Activated T-cell treated with anti-CD3 and anti-CD28 coated beads for 1 hour (primary cell): ENCODE data around the gene SLCO2A1.
"Not testable (repeated sequence)": the region's sequence is repeated elsewhere in the genome, so short reads cannot be mapped to it uniquely, and the experiment has no call there.

Source experiments
- DNase-seq: peaks from one replicate; pipeline ENCODE4 v3.0.0-alpha.2; 2020; ENCODE audit warnings: low read depth

SLCO2A1 gene

DNA sequence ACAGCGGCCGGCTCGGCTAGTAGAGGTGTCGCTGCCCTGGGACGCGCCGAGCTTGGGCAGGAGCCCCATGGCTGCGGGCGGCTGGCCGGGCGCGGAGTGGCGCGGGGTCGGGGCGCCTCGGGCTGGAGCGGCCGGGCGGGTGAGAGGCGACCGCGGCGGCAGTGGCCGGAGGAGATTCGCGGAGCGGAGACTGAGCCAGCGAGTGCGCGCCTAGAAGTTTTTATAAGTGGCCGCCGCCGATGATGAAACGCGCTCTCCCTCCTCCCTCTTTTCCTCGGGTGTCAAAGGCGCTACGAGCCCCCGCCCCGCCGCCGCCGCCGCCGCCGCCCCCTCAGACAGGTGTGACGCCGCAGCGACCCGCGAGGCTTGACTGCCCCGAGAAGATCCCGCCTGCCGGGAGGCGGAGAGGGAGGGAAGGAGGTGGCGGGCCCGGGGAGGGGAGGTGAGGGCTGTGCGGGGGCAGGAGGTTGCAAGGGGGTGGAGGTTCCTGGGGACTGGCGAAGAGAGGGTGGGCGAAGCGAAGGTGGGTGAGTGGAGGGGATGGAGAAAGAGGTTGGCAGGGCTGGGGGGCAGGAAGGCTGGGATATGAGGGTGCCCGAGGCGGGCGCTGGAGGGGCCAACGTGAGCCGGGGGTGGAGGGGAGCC lies at the start of gene SLCO2A1:
Gene SLCO2A1 (minus strand): TSS at position 192 of the 645 bp plus-strand sequence. CDS start 123 bp downstream, at position 69.
- no peak for DNase-seq

DNA sequence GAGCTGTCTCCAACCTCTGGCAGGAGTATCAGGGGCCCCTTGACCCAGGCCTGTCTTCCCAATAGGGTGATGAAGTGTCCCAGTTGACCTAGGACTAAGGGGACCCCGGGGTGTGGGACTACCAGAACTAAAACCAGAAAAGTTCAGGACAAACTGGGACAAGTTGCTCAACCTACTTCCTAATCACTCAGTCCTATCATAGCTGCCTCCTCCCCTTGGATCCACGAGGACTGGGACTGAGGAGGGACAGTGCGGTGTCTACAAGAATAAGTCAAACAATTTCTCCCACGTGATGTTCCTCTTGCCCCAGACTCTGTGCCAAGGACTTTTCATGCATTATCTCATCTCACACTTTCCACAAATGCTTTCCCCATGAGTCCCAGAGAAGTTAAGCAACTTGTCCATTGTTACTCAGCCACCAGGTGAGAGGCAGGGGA lies 49.4 kb upstream of the SLCO2A1 start:
- no peak for DNase-seq

DNA sequence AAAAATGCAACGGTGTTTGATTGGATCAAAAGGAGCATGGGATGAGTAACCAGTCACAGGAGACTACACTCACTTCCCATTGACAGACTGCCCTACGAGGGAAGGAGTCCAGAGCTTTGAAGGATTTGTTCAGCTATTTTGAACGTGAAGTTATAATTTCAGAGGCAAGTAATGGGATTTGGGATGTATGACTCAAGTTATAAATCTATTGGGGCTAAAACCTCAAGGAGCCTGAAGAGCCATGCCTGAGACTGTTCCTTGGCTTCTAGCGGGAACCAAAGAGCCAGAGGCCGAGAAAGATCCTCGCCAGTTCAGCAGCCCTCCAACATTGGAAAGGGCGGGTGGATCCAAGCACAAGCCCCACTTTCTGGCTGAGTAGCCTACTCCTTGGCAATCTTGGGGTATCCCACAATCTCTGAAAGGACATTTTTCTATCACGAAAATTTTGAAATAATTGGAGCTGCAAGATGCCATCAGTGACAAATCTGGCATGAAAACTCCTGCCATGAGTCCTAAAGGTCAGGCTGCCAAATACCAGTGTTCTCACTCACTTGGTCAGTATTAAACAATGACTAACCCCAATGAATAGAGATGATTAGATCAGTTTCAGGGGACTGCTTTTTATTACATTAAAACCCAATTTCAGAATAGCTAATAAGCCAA lies 48.6 kb upstream of the SLCO2A1 start:
- DNase-seq, result no peak

DNA sequence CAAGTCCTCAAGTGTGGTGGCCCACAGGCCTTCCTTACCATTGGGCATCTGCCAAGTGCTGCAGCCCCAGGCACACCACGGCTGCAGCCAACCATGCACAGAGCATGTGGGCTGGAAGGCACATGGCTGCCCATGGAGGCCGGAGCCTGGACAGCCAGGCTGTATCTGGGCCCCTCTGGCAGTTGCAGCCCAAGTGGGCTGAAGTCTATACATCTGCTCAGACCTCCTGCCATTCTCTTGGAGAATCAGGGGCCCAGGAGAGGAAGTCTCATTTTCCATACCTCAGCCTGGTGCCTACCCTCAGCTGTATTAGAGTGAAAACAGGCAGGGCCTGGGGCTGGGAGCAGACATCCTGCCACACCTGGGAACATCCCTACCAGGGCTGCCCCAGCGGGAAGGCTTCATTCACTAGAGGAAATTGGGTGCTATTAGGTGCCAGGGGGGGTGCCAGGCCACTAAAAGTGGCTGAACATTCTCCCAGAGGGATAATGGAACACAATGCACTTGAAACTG lies 48.0 kb upstream of the SLCO2A1 start:
- no peak for DNase-seq

DNA sequence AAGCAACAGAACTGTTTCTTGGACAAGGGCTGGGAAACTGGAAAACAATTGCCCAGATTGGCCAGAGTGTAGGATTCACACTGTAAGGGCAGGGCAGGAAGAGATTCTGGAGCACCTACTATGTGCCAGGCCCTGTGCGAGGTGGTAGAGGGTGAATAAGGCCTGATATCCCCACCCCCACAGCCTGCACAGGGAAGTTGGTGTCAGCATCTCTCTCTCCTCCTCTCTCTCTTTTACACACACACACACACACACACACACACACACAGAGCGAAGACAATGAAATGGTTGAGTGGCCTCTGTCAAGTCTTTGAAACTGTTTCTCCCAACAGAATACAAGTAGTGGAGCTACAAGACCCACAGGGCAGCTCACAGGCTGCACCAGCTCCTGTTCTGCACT lies 47.1 kb upstream of the SLCO2A1 start:
- DNase-seq, result no peak

DNA sequence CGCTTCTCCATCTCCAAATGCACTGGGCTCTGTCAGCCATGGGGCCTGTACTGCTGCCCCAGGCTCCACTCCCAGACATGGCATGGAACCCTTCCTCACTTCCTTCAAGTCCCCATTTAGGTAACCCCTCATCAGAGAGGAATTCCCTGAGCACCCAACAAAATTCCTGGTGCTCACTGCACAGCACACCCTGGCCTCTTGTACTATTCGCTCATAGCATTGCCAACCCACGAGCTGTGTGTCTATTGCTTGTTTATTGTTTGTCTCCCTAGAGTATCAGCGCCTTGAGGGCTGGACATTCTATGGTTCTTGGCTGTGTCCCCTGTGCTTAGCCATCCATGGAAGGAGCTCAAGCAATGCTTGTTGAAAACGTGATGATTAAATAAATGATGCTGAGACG lies 46.1 kb upstream of the SLCO2A1 start:
- no peak for DNase-seq

DNA sequence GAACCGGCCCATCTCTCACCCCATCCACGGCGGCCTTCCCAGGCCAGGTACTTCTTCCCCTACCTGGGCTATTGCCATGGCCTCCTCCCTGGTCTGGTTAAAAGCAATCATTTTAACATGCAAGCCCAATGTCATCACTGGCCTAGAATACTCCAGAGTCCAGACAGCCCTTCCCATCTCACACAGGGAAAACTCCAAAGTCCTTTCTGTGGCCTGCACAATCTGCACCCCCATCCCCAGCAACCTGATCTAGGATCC lies 45.8 kb upstream of the SLCO2A1 start:
- DNase-seq, result no peak

DNA sequence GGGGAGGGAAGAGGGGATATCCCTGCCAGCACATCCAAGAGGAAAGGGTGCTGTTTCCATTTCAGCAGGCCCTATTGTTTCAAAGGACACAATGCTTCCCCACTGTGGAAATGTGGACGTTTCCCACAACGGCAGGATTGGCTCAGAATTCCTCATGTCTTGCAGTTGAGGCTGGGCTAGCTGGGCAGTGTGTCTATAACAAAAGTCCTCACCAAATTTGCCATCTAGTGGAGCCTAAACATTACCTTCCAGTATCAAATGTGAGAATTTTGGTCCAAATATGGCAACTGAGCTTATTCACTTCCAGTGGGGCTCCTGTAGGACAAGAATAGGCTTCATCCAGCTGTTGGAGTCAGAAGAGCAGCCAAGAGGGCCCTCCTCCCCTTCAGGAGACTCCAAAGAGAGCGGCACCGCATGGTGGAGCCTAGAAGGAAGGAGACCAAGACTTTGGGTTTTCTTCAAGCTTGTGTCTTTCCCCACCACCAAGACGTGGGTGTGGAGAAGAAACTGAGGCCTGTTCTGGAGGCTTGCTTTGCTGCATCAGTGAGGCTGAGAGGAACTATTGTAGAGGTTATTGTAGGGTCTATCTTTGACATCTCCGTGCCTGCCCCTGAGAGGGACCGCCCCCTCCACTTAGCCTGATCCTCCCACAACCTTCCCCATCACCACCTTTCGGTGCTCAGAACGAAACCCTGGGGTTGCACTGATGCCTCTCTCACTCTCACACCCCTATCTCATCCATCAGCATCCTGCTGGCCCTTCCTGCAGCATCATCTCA lies 45.3 kb upstream of the SLCO2A1 start:
- no peak for DNase-seq

DNA sequence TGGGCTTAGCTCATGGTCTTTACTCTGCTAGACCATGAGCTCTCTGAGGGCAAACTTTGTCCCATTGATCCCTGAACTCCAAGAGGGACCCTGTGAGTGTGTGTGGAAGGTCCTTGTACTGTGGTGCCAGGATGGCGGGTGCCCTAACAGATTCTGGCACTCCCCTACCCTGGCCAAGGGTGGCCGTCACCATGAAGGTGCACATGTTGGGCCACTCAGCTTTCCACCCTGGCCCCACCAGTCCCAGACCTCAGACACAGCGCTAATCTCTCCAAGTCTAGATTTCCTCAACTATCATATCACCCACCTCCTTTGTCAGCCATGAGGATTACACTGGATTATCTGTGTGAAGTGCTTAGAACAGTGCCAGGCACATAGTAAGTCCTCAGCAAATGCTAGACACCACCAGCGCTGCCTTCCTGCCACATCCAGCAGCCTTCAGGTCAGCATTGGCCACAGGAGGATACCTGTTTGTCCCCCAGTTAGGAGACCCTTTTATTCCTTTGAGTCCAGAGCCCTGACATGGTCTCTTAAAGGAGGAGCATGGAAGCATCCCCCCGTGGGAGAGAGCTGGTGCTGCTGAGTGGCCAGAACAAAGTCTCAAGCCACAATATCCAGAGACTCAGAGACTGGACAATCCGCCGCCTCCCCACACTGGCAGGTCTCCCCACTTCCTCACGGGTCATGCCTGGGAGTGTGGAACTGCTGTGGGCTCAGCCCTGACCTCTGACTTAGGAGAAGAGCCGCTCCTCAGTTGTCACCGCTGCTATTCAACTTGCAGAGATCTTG lies 44.5 kb upstream of the SLCO2A1 start:
- DNase-seq, result no peak

DNA sequence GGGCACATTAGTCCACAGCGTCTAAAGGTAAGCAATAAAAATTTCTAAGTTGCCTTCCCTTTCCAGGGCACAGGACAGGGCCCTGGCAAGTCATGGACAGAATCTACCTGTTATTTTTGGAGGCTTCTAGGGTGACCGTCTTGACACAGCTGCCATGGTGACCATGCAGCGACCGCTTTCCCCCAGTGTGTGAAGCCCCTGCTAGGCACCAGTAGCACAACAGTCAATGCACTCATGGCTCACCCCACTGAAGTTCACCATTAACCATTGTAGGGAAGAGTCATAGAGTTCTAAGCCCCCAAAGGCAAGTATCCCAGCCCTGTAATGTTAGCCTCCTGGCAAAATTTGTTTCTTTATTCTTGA lies 43.8 kb upstream of the SLCO2A1 start:
- no peak for DNase-seq

DNA sequence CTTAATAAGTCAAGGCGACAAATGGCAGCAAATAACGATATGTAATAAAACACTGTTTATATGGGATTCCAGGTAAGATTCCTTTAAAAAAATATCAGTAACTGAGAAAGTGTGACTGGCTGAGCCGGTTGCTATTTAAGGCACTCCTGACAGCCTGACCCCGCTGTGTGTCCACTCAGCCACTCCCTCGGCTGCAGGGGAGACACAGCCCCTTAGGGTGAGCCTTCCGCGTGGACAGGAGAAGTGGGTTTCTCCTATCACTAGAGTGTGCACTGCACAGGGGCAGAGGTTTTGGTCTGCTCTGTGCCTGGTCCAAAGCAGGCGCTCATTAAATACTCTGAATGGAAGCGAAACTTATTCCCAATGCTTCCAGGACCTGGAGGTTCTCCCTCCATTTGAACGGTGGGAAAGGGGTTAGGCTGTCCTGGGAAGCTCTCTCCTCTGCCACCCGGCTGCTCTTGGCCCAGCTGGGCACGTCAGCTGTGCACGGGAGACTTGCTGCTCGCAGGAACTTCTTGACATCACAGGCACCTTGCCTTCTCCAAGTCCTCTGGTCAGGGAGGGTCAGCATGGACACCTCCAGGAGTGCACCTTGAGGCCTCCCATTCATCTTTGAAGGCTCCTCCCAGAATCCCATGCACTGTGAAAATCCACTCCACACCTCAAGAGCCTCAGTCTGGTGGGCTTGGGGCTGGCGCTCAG lies 43.3 kb upstream of the SLCO2A1 start:
- DNase-seq, result no peak

DNA sequence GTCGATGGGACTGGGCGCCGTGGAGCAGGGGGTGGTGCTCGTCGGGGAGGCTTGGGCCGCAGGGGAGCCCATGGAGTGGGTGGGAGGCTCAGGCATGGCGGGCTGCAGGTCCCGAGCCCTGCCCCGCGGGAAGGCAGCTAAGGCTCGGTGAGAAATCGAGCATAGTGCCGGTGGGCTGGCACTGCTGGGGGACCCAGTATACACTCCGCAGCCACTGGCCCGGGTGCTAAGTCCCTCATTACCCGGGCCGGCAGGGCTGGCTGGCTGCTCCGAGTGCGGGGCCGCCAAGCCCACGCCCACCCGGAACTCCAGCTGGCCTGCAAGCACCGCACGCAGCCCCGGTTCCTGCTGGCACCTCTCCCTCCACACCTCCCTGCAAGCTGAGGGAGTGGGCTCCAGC lies 40.6 kb upstream of the SLCO2A1 start:
- not testable (repeated sequence) for DNase-seq

DNA sequence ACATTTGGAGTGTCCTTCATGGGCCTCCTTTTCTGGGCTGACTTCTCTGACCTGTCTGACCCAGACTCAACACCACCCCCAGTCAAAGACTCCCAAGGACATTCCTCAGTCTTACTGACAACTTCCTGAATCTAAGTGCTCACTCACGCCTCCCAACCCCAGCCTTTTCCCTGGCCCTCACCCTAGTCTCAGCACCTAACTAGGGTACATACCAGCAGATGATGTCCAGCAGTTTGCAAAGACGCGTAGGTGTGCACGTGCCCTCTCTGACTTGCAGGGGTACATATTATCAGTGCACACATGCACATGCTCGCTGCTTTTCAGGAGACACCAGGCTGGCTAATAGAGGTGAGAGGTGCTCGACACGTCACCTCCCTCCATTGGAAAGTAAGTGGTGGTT lies 38.7 kb upstream of the SLCO2A1 start:
- no peak for DNase-seq

DNA sequence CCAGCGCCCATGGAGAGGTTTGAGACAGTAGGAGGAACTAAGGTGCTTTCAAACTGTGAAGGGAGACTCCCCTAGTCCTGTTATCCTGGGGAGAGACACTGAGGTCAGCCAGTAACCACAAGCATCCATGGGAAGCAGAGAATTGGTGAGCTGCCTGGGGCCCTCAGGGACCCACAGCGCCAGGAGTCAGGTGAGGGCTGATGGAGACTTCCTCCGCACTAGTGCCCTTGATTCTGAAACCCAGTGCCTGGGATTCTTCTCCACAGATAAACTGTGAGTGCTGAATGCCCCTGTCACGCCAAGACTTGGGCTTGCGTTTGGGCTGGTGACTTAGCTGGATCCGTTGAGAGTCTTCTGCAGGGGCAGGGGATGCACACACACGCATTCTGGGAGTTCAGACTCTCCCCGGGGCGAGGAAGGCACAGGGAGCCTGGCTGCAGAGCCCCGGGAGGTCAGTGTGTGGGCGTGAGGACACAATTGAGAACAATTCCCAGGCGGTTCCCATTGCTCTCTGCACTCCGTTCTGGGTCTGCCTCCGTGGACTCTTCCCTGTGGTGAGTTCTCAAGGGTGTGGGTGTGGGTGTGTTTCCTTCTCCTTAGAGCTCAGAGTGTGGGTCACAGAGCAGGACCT lies 37.9 kb upstream of the SLCO2A1 start:
- no peak for DNase-seq

DNA sequence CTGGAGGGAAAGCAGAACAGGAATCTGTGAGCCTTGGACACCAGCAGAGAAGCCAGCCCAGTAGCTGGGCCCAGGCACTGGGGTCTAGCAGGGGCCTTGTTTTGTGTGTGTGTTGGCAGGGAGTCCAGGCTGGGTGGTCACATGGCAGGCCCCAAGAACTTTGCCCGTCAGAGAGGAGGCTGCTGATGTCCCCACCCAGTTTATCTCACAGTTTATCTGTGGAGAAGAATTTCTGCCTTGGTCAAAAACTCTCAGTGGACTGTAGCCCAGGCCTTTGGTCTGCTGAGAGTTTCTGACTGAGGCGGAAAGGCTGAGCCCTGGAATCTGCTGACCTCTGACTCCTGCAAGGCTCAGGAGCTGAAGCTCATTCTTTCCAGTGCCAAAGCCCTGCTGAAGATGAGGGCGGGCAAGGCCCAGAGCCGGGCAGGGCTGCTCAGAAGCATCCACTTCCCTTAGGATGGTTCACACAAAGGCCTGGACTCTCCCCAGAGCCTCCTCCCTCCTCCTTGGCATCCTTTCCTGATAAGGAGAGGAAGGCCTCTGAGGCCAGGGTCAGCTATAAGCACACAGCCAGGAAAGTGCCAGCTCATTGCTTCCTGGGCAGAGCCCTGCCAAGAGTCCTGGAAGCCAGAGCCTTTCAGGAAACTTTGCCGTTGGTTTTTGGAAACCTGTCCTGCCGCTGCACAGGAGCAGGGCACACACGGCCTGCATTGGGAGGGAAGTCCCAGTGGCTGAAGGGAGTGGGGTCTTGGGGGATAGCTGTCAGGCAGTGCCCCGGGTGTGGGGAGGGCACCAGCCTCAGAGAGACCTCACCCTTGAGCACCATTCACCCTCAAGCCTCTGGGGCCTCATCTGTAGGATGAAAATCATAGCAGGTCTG lies 37.2 kb upstream of the SLCO2A1 start:
- no peak for DNase-seq

DNA sequence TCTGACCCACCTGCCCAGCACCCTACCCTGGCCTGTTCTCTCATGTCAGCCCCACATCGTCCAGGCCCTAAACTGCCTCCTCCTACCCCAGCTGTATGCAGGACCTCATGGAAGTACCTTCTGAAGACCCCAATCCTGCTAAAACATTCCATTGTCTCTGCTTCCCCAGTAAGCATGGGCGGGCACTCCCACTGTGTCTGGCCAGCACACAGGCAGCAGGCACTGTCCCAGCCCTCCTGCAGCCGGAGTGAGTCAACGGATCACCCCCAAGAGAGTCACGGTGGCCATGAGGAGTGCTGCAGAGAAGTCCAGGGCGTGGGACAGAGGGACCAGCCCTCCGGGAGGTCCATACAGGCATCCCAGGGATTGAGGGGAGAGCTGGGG lies 36.4 kb upstream of the SLCO2A1 start:
- no peak for DNase-seq

DNA sequence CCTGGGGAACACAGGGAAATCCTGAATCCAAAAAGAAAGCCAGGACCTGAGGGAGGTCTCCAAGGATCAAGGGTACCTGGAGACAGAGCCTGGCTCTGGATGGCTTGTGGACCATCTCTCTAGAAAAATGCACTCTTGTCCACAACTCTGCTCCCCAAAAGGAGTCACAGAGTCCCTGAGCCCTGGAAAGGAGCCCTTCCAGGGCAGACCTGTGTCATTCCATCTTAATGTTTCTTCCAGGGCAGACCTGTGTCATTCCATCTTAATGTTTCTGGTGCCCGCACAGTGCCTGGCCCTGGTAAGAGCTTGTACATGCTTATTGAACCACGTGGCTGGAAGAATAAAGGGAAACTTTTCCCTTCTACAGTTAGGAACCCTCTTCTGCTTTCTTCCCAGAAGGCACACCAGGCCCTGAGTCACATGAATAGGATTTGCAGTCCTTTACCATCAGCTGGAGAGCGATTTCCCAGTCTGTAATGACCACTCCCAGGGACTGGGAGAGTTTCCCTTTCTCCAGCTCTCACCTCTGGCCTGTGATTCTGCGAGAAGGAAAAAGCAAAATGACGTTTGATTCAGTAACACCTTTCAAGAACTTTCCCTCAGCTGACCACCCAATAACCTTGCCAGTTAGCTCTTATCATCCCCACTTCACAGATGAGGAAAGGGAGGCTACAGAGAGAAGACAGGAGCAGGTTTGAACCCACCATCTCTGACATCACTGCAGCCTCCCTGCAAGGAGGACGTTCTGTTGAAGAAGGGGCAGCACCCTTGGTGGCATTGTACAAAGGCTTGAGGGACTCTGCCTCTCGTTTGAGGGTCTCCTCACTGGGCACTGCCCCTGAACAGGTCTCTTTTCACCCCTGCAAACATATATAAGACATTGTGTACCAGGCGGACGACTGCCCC lies 35.8 kb upstream of the SLCO2A1 start:
- DNase-seq, result no peak

DNA sequence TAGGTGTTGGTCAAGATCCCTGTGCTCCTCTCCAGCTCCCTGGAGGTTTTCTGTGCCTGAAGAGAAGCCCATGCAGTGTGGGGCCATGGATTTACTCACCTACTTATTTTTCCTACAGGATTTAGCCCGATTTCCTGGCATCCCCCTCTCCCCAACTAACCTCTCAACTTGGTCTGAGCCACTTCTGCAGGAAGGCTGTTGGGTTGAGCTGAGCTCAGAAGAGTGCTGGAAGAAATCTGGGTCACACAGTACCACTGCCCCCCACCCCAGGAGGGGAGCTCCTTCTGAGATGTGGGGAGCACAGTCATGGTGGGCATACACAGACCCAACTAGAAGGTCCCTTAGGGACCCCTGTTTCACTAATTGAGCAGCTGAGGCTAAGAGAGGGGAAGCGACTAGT lies 34.4 kb upstream of the SLCO2A1 start:
- no peak for DNase-seq

DNA sequence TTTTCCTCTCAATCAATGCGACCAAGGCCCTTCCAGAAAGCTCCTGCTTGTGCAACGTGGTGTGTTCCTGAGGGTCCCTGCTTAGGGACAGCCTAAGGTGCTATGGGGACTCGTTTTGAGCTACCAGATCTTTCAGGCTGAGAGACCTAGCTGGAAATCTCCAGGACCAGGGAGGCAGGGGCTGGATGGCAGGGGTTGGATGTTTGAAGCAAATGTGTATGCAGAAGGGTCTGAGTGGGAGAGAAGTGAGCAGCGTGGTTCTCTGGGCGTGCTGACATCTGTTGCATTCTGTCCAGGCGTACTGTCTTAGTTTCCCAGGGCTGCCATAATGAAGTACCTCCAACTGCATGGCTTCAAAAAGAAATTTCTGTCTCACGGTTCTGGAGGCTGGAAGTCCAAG lies 31.7 kb upstream of the SLCO2A1 start:
- no peak for DNase-seq
